ENCODE results near the gene KRTDAP.

- TF ChIP-seq EZH2 (IDR thresholded peaks at IDR 0.05) (no peak), POLR2AphosphoS5 (IDR thresholded peaks at IDR 0.05; ENCODE audit: borderline replicate concordance, low read depth, low read length) (no peak), FOXP2 (optimal IDR thresholded peaks at IDR 0.05; ENCODE audit: control extremely low read depth, extremely low read length, insufficient read depth) (no peak)
Measured at GRCh38 chr19:35507561-35507960, 17.3 kb upstream of the KRTDAP start.

Measured in SK-N-MC (cell line).